CD4-positive, alpha-beta T cell treated with Interleukin-6 at 100 ng/mL for 8 hours (primary cell): ENCODE data around the gene KIF16B.
"Not testable (repeated sequence)": the region's sequence is repeated elsewhere in the genome, so short reads cannot be mapped to it uniquely, and the experiment has no call there.

Experiments used
- DNase-seq: peaks from one replicate; pipeline ENCODE4 v3.0.0-alpha.2; 2020; ENCODE audit warnings: mixed read lengths, low spot score

KIF16B gene

DNA sequence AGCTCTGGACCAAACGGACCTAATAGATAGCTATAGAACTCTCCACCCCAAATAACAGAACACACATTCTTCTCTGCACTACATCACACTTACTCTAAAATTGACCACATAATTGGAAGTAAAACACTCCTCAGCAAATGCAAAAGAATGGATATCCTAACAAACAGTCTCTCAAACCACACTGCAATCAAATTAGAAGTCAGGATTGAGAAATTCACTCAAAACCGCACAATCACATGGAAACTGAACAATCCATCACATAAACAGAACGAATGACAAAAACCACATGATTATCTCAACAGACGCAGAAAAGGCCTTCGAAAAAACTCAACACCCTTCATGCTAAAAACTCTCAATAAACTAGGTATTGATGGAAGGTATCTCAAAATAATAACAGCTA is 50.6 kb downstream of the KIF16B start:
- not testable (repeated sequence) for DNase-seq

DNA sequence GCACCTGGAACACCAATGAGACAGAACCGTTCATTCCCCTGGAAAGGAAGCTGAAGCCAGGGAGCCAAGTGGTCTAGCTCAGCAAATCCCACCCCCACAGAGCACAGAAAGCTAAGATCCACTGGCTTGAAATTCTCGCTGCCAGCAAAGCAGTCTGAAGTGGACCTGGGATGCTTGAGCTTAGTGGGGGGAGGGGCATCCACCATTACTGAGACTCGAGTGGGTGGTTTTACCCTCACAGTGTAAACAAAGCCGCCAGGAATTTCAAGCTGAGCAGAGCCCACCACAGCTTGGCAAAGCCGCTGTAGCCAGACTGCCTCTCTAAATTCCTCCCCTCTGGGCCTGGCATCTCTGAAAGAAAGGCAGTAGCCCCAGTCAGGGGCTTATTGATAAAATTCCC is 53.1 kb downstream of the KIF16B start:
- no peak for DNase-seq

GRCh38 chr20:16519673-16520072 is 53.6 kb downstream of the KIF16B start:
- not testable (repeated sequence) for DNase-seq

GRCh38 chr20:16518784-16519084 is 54.5 kb downstream of the KIF16B start:
- DNase-seq: no peak

- no peak for DNase-seq
These were observed 55.1 kb downstream of the KIF16B start for GRCh38 chr20:16517946-16518783.

DNA sequence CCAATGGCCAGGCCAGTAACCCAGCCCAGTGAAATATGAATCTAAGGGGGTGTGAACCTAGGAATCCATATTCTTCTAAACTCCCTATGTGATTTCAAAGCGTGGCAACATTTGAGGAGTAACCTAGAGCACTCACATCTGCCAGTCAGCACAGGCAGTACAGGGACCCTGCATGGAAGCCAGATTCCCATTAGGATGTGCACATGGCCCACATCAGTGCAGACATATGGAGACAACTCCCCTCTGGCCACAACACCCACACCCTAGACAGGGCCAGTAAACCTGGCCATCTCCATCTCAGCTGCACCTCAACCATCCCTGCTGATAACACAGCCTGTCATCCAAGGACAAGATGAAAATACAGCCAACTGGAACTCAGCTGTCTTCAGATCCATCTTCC is 56.5 kb downstream of the KIF16B start:
- DNase-seq: no peak

- DNase-seq: no peak
These were observed 58.2 kb downstream of the KIF16B start for GRCh38 chr20:16515046-16515445.

DNA sequence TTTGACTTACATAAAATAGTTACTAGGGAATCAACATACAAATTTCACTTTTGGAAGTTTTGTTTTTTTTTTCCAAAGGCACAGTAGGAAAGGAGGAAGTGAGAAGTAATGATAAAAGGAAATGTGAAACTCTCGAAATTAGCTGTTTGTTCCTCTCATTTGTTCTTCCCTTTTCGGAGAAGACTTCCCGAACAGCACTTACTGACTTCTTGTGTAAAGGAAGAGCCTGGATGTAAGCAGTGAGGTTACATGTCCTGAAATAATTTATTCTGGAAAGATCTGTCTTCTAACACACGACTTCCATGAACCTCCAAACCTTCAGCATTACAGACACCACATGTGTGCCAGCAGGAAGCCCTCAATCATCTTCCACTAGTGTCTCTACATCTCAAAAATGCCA is 59.1 kb downstream of the KIF16B start:
- DNase-seq: no peak

DNA sequence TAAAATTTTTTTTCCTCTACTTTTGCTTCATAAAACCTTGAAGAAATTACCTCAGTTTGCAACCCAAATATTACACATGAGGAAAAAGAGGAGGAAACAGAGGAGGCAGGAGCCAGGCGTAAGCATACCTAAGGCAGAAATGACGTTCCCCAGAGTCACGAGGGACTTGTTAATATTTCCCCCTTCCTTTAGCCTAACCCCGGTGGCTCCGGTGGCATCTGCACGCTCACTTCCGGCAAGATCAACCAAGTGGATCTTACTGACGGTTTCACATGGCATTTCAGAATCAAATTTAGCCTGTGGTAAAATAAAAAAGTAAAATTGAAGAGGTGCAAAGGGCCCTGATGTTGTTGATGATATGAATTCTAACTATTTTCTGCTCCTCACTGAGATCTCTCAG is 67.4 kb downstream of the KIF16B start:
- no peak for DNase-seq

DNA sequence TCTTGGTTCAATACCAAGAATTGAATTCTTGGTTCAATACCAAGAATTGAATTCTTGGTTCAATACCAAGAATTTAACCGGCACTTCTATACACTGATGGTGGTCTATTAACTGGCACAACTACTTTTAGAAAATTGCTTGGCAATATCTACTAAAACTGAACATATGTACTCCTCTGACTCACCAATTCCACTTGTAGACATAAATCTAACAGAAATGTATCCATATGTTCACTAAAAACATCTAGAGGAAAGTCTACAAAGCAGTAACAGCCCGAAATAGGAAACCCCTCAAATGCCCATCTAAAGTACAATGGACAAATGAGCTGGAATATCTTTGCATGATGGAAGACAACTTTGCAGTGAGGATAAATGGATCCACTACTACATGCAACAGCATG is 71.9 kb downstream of the KIF16B start:
- no peak for DNase-seq

DNA sequence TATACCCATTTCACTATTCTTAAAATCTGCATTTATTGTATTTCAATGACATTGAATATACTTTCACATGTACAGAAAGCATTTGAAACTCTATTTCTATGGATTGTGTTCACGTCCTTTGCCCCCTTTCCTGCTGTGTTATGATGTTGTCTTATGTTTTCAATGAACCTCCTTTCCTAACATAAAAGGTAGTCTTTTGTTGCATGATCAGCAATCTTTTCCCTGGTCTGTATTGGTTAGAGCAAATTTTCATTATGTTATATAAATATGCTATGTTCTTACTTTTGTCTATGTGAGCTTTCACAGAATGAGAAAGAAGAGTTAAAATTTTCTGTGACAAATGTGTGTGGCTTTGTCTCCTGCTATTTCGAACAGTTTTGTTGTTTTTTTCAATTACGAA is 73.1 kb downstream of the KIF16B start:
- no peak for DNase-seq

DNA sequence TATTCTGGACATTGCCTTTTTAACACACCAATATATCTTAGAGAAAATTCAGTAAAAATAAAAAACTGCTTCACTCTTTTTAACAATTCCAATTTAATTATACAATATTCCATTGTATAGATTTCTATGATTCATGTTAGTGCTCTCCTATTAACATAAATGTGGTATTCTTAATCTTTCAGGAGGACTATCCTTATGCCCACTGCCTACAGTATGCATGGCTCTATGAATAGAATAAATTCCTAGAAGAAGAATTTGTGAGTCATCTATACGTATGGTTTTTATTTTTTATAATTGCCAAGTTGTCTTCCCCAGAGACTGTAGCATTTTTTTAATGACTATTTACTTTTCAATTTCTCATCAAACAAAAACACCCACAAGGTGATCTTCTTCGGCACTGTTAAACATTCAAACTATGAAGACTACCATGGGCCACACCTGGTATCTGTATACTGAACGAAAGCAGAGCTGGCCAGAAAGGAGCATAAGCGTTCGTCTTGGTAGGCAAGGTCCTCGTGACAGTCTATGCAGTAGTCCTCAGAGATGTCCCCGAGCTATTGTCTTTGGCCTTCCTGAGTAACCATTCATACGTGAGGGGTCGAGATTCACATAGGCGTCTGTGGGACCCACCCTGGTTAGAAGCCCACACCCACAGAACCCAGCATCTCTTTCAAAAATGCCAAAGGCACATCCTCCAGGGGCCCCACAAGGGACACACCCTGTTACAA is 74.6 kb downstream of the KIF16B start:
- no peak for DNase-seq

DNA sequence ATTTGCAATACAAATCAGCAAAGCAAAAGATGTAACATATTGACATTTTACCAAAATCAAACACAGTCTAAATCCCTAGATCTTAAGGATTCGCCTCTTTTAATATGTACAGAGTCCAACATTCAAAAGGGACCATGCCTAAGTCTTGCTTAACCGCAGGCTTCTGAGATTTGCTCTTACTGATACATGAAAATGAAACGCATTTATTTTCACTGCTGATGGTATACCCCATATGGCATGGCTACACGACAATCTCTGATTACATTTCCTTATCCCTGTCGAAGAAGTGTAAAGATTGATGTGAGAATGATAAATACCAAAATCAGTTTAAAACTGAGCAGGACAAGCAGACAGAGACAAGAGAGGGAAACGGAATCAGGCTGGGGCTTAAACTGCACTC is 75.4 kb downstream of the KIF16B start:
- no peak for DNase-seq

GRCh38 chr20:16493486-16493885 is 79.8 kb downstream of the KIF16B start:
- DNase-seq: no peak

DNA sequence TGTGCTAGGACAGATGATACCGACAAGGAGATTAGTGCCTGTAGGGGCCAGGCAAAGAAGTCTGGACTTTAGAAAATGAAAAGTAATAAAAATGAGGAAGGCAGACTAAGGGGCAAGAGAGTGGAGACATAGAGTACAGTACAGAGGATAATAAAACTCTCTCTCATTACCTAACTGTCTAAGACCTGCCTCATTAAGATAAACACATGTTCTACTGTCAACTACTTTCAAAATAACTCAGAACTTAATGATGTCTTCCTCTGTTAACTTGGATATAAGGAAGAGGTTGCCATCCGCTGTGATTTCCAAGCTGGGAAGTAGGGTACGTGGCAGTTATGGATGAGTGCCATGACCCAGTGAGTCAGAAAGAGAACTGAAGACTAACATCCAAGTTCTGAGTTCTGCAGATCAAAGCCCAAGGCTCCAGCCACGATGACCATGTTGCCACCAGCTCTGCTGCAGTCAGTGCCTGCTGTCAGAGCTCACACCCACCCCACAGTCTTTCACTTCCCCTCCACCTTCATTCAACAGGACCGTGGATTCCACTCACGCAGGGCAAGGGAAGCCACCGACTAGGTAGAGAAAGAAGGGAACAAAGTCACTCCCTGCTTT is 81.8 kb downstream of the KIF16B start:
- DNase-seq: no peak

DNA sequence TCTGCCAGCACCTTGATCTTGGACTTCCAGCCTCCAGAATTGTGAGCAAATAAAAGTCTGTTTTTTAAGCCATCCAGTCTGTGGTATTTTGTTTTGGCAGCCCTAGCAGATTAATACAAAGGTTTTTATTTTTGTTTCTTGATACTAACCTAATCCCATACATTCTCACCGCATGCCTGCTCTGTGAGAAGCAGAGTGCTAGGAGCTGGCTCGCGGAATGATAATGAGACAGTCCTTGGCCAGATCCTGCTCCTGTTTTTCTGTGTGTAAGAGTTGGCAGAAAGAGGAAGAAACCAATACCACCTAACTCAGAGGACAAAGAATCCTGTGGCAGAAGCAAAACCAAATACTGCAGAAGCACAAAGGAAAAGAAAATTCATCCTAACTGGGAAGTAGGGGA is 82.6 kb downstream of the KIF16B start:
- DNase-seq: no peak

GRCh38 chr20:16488616-16489015 is 84.6 kb downstream of the KIF16B start:
- no peak for DNase-seq

DNA sequence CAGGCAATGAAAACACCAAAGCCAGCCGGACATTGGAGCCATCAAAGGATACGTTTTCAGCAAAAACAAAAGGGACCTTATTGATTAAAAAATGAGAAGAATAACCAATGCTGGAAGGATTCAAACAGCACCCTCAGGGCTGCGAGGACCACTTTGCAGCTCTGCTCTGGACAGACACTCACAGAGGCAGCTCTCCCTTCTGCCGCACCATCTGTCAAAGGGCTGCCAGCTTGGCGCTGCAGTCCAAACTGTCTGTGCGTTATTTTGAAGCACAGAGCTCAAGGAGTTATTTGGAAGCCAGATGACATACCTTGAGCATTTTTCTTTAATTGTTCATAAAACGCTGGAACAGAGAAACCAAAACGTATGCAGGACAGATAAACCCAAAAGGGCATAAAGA is 85.2 kb downstream of the KIF16B start:
- DNase-seq: no peak

DNA sequence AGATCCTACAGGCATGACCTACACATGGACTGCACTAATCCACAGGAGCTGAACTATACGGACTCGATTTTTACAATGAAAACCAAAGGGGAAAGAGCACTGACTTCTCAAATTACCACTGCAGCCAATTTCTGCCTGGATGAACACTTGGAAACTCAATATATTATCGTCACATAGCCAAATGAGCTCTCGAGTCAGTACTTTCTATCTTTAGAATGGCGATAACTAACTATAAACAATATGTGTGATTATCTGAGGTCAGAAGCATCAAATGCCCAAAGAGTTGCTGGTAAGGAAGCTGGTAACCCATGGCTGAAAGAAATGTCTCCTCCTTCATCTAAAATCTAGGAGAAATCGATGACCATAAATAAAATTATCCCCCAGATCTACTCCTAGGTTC is 86.7 kb downstream of the KIF16B start:
- no peak for DNase-seq

DNA sequence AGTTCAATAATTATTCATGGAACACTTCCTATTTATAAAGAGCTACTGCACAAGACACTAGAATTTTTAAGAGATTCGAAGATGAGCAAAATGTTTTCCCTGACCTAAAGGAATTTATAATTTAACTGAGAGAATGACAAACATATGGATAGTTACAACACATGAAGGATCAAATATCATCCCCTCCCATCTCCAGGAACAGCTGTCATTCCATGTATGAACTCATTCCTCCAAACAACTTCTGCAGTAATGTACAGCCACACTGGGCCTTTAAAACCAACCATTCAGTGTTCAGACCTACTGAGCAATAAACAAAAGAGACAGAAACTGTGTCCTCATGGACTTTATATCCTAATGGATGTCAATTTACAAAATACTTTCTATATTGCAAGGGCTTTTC is 87.8 kb downstream of the KIF16B start:
- no peak for DNase-seq

GRCh38 chr20:16483024-16483423 is 90.2 kb downstream of the KIF16B start:
- DNase-seq: no peak

- DNase-seq: no peak
These were observed 91.3 kb downstream of the KIF16B start for GRCh38 chr20:16481977-16482376.

- DNase-seq: no peak
These were observed 93.6 kb downstream of the KIF16B start for GRCh38 chr20:16479666-16480065.
